GM19397 (cell line): Measurements from ENCODE around the gene TREML1.
"Not testable (repeated sequence)": the region's sequence is repeated elsewhere in the genome, so short reads cannot be mapped to it uniquely, and the experiment has no call there.

Experiments used
- ATAC-seq: cut with Tn5 transposase; IDR thresholded peaks from one replicate; pipeline ENCODE4 v1.9.1; 2021; ENCODE audit warnings: mild to moderate bottlenecking, moderate library complexity; ENCODE audit not compliant: unreplicated experiment

TREML1 gene

DNA sequence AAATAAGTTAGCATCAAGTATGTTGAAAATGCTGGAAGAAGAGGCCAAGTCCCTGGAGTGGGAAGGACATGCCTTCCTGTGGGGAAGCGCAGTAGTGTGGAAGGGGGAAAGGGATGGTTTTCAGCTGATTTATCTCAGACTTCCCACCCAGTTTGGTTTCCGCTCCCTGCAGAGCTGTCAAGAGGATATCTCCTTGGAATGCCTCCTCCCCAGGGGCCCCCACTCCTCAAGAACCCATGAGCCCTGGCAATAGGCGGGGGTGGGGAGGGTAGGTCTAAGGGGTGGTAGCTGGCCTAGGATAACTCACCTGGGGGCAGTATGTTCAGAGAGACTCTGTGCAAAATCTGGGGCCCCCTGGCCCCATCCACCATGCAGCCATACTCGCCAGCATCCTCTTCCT, 696 bp downstream of the TREML1 start:
- no peak for ATAC-seq

- no peak for ATAC-seq
These were observed 3.5 kb downstream of the TREML1 start for GRCh38 chr6:41150671-41151070.

GRCh38 chr6:41147917-41148316, 6.2 kb downstream of the TREML1 start:
- ATAC-seq, result no peak

- no peak for ATAC-seq
These were observed 17.2 kb downstream of the TREML1 start for GRCh38 chr6:41136911-41137310.

DNA sequence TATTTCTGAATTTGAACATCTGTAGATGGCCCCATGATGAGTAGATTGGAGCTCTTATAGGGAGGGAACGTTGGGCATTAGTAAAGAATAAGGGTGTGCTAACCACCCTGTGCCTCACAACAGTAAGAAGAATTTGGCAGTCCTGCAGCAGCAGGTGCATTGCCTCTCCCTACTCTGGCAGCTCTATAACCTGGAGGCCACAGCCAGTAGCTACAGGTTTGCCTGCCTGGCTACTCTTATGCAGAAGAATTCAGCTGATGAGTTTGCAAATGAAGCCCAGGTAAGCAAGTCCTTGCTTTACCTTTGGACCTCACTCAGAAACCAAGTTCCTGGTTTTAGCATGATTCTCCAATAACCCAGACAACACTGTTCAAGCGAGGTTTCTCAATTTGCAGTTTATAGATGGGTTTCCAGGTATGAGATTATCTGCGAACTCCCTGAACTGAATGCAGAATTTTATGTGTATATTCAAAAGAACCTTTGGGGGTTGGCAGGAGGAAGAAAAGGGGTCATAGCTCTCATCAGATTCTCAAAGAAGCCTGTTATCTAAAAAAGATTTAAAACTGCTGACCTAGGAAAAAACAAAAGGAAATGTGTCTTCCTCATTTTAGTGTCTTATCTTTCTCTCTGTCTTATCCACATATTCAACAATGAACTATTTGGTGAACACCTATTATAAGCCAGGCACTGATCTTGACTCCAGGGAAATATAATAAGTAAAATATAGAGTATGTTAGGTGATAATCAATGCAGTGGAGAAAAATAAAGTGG, 18.9 kb downstream of the TREML1 start:
- no peak for ATAC-seq

DNA sequence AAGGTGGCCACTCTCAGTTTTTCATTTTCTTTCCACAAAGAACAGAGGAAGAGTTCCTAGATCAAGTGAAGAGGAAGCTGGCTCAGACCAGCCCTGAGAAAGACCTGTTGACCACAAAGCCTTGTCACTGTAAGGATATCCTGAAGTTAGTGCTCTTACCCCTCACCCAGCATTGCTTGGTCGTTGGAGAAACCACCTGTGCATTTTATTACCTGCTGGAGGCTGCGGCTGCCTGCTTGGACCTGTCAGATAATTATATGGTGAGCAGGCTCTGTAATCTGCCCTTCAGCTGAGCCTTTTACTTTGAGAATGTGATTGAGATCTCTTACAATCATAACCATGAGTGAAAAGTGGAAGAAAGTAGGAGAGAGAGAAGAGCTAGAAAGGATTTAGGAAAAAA, 21.9 kb downstream of the TREML1 start:
- no peak for ATAC-seq

DNA sequence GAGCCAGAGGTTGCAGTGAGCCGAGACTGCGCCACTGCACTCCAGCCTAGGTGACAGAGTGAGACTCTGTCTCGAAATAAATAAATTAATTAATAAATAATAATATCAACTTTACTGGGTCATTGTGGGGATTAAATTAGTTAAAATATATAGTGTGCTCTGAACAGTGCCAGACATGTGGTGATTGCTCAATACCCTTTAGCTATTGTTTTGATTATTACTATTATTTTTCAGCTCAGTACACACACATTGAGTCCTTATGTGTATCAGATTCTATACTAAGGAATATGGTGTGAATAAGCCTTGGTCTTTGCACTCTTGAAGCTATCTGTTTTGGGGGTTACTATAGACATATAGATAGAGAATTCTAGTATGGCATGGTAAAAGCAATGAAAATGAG, 28.9 kb downstream of the TREML1 start:
- no peak for ATAC-seq

GRCh38 chr6:41122918-41123317, 31.2 kb downstream of the TREML1 start:
- ATAC-seq, result no peak

- no peak for ATAC-seq
These were observed 31.8 kb downstream of the TREML1 start for GRCh38 chr6:41122373-41122772.

- no peak for ATAC-seq
These were observed 34.1 kb downstream of the TREML1 start for GRCh38 chr6:41120058-41120457.

DNA sequence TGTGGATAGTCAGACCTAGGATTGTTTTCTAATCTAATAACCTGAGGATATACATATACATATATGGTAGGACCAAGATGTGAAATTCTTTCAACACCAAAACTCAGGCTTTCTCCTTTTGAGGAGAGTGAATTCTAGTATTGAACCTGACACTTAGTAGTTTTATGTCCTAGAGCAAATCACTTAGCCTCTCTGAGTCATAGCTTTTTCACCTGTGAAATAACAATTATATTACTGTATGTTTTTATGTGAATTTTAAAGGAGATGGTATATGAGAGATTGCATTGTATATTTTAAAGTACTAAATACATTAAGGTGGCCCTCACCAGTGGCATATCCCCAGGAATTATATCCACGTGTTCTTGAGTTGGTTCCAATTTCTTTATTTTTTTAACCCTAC, 34.6 kb downstream of the TREML1 start:
- ATAC-seq, result no peak

DNA sequence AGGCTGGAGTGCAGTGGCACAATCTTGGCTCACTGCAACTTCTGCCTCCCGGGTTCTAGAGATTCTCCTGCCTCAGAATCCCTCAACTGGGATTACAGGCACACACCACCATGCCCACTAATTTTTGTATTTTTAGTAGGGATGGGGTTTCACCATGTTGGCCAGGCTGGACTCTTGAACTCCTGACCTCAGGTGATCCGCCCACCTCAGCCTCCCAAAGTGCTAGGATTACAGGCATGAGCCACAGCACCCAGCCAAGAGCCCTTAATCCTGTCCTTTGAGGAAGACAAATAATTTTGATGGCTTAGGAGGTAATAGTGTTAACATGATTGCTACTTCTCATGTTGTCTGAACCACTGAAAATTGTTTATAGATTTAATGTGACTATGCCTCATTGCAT, 39.1 kb downstream of the TREML1 start:
- not testable (repeated sequence) for ATAC-seq

- ATAC-seq, result no peak
These were observed 43.1 kb downstream of the TREML1 start for GRCh38 chr6:41111017-41111416.

DNA sequence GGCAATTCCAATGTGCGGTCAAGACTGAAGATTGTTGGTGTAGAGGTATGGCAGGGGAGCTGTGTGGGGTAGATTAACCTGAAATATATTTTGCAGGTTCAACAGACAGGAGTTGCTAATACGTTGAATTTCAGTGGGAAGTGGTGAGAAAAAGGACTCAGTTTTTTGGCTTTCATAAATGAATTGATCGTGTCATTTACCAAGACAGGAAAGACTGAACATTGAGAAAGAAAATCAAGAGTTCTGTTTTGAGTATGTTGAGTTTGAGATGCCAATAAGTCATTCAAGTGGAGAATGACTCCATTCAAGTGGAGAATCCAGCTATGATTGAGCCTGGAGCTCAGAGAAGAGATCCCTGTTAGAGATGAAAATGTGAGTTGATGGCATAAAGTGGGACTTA, 50.3 kb downstream of the TREML1 start:
- no peak for ATAC-seq

GRCh38 chr6:41100871-41101287, 53.3 kb downstream of the TREML1 start:
- ATAC-seq, result no peak
